LHCN-M2 (cell line): ENCODE data around the gene DIPK1B. TPM values are rescaled to one million over a fixed set of nuclear protein-coding genes. Genes with fewer than 3 reads are reported as not detected.
"Not testable (repeated sequence)": the region's sequence is repeated elsewhere in the genome, so short reads cannot be mapped to it uniquely, and the experiment has no call there.

ENCODE experiments used
- DNase-seq: peaks from one replicate; pipeline ENCODE4 v3.0.0-alpha.2; 2012; ENCODE audit warnings: low read depth
- total RNA-seq: library from RNA; depleted of rRNA; stranded (reverse); fragments of >200 nt; gene quantifications from 2 replicates; pipeline ENCODE4 v1.2.3, GENCODE V29; 2014

Gene DIPK1B
- total RNA-seq, 1 experiment from 2014 or later: not detected

DNA sequence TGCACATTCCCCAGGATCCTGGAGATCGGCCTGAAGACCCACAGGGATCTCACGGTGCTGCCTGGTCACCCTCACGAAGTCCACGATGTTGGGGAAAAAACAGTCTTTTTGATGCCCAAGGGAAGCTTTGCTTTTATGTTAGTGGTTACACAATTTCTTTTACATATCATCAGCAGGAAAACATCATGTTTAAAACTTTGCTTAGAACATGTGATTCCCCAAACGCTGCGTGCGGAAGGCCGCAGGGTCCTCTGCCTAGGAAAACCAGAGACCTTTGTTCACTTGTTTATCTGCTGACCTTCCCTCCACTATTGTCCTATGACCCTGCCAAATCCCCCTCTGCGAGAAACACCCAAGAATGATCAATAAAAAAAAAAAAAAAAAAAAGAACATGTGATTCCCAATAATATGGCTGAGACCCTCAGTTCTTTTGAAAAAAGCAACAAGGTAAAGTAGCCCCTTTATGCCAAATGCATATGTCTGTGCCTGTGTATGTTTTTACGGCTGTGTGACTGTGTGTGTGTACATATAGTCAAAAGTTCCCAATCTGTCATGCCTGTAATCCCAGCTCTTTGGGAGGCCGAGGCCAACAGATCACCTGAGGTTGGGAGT, 13.6 kb upstream of the DIPK1B start:
- no peak for DNase-seq

DNA sequence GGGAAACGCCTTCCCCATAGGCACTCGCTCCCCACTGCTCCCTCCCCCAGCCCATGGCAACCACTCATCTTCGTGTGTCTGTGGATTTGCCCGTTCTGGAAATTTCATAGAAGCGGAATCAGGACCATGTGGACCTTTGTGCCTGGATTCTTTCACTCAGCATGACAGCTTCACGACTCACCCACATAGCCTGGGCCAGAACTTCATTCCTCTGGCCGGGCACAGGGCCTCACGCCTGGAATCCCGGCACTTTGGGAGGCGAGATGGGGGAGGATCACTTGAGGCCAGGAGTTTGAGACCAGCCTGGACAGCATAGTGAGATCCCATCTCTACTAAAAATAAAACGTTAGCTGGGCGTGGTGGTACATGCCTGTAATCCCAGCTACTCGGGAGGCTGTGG, 12.1 kb upstream of the DIPK1B start:
- no peak for DNase-seq

DNA sequence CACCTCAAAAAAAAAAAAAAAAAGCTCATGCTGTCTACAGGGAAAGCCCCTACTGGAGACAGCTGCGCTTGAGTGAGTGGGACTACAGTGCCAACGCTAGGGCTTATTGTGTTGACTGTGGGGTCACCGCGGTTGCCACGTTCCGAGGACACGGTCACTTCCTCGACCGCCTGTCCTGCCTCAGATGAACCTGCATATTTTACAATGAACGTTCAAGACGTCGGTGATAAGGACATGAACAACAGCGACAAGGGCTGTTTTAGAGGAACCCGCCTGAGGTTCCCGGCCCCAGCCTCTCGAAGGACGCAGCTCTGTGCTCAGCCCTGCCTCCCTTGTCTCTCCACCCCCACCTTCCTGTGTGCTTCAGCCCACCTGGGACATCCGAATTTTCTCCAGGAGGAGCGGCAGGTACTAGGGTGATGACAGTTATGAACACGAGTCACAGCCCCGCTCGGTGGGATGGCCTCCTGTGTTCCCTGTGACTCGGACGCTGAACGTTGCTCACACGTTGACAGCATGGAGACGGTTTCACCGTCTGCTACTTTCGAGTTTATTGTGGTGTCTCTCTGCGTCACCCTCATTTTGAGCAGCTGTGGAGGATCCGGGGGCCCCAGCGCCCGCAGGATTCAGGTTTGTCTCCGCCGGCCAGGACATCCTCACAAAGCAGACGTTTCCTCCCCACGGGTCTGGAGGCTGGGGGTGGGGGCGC, 11.3 kb upstream of the DIPK1B start:
- DNase-seq: no peak

DNA sequence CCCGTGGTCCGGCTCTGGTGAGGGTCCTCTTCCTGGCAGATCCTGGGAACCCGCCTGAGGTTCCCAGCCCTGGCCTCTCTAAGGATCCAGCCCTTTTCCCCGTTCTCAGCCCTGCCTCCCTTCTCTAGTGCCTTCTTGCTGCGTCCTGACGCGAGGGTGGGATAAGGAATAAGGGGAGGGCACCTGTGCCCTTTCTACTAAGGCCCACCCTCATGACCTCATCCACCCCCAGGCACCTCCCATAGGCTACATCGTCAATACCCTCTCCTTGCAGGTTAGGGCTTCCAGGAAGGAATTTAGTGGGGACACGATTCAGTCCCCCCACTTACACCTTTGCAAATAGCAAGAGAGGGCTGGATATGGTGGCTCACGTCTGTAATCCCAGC, 10.7 kb upstream of the DIPK1B start:
- no peak for DNase-seq

DNA sequence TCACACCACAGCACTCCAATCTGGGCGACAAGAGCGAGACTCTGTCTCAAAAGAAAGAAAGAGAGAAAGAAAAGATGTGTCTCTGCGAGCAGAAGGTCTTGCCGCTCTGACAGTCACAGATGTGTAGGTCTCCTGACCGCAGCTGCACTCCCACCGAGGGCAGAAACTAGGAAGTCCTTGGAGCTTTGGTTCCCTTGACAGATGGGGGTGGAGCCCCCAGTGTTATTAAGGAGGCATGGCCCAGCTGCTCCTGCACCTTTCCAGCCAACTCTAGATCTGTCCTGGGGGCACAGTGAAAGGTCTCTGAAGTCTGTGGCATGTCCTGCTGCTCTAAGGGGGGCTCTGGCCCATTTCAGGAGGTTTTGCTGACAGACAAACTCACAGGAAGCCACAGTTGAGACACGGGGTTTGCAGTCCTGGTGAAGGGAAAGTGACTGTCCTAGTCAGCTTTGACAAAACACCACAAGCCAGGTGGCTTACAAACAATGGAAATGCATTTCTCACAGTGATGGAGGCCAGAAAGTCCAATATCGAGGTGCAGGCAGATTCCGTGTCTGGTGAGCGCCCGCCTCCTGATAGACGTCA, 9.0 kb upstream of the DIPK1B start:
- DNase-seq: no peak

DNA sequence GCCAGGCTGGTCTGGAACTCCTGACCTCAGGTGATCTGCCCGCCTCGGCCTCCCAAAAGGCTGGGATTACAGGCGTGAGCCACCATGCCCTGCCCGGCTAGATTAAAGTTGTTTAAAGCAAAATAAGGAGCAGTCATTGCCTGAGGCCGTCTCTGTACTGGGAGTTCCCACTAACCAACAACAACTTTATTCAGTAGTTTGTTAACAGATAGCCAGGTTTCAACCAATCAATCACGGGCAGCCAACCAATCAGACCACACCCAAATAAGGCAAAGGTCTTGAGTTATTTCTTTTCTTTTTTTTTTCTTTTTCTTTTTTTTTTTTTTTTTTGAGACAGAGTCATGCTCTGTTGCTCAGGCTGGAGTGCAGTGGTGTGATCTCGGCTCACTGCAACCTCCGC, 7.6 kb upstream of the DIPK1B start:
- not testable (repeated sequence) for DNase-seq

DNA sequence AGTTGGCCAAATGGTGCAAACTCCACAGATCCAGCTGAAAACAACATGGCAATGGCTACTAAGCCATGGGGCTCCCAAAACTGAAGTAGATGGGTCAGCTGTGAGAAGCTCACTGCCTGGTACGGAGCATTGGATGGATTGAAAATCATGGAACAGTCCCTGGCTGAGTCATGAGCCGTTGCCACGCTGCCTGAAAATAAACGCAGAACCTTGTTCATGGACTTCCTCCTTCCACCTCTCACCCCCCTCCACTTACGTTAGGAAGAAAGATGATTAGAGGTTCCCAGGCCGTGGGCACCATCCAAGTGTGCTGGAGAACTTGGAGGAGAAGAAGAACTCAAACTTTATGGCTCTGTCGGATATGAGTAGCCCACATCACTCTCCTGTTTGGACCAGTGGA, 6.8 kb upstream of the DIPK1B start:
- DNase-seq: no peak

DNA sequence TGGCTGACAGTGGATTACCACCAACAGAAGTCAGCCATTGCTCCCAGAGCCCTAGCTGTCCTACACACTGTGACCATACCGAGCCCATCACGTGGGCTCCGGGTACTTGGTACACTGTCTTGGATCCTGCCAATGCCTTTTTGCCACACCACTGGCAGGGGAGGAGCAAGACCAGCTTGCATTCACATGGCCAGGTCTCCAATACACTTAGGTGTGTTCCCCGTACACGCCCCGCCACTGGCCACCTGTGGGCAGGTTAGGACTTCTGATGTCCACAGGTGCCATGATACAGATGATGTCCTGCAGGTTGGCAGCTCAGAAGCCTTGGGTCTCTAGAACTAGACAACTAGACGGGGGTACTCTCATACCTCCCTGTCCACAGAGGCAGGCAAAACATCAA, 5.4 kb upstream of the DIPK1B start:
- DNase-seq: no peak

DNA sequence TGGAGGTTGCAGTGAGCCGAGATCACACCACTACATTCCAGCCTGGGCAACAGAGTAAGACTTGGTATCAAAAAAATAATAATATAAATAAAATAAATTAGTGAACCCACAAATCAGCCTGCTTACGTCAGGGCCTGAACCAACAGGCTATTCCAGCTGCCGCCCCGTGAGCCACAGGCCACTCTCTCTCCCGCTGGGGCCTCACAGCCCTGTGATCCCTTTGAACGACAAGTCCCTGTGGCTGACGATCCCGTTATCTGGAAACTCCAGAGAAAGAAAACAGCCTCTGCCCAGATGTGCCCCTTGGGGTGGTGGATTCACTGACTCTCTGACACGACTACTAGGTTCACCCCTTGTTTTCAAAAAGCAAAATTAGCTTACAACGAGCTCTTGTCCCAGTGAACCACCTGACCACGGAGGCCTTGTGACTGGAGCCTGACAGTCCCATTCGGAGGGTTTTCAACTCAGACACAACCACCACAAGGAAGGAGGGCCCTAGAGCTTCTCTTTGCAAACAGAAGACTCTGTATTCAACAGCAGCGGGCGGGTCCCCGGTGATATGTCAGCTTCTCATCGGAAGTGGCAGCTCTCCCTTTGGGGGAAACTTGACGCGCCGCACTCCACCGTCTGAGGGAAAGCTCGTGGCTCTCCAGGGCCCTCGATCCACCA, 4.4 kb upstream of the DIPK1B start:
- DNase-seq: no peak

DNA sequence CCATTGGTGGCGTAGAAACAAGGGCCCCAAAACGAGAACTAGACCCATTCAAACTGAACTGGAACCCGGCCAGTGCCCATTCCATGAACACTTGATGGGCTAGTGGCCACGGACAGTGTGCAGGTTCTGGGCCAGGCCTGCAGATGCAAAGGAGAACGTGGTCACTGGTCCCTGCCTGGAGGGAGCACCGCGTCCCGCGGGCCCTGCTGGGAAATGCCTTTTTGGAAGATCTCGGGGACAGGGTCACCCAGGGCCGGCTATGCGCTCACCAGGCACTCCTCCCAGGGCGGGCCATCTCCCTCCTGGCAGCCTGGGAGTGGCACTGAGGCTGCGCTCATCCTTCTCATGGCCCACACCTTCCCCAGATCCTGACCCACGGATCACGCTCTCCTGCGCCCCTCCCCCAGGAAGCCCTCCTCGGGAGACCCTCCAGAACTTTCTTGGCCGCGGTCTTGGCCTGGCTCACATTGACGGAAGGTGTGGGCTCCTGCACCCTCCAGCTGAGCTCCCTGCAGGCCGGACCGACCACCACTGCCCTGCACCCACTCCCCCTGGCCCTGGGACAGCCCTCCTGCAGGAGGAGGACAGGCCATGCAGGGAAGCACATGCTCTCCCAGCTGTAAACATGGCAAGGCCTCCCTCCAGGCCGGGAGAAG, 2.8 kb upstream of the DIPK1B start:
- no peak for DNase-seq

DNA sequence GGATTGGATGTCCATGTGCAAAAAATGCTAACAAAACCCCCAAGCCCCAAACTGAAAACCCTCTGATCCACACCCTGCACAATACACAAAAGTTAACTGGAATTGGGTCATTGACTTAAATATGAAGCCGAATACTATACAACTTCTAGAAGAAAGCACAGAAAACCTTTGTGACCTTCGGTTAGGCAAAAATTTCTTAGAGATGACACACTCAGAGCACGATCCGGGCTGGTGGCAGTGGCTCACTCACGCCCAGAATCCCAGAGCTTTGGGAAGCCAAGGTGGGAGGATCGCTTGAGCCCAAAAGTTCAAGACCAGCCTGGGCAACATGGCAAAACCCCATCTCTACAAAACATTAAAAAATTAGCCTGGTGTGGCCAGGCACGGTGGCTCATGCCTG, 1.8 kb upstream of the DIPK1B start:
- no peak for DNase-seq

DNA sequence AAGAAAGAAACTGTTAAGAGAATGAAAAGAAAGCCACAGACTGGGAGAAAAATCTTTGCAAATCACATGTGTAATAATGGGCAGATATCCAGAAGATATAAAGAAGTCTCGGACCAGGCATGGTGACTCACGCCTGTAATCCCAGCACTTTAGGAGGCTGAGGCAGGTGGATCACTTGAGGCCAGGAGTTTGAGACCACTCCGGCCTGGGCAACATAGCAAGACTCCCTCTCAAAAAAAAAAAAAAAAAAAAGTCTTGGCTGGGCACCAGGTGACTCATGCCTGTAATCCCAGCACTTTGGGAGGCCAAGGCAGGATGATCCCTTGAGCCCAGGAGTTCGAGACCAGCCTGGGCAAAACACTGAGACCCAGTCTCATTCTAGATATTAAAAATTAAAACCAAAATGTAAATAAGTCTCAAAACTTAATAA, 1.1 kb upstream of the DIPK1B start:
- DNase-seq: not testable (repeated sequence)

DNA sequence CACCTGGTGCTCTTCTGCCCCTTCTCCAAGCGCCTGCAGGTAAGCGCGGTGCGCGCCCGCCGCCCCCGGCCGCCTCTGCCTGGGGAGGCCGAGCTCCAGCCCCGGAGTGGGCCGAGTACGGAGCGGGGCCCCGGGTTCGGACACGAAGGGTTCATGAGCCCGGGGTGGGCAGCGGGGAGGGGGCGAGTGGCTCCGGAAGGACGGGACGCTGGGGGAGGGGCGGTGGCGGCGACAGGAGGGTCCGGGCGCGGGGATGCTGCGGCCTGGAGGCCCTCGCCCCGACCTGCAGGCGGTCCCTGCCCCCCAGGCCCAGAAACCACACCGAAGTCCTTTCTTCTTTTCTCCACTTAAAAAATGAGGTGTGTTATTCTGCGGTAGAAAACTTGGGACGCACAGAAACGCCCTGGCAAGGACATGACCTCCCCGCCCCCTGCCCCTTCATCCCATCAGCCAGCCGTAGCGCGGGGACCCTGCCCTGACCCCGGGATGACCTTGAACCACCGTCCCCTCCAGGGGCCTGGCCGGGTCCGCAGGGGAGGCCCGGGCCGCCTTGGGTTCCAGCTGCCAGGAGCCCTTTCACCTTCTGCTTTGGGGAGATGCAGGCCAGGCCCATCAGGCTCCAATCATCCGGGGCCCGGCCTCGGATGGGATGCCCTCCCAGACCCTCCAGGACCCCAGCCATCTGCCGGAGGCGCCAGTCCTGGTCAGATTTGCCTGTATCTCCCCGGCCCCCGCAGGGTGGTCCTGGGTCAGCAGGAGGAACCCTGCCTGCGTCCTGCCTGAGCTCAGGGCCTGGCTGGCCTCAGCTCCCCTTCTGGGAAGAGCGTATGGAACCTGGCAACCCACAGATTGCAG, 545 bp downstream of the DIPK1B start:
- DNase-seq: no peak

DNA sequence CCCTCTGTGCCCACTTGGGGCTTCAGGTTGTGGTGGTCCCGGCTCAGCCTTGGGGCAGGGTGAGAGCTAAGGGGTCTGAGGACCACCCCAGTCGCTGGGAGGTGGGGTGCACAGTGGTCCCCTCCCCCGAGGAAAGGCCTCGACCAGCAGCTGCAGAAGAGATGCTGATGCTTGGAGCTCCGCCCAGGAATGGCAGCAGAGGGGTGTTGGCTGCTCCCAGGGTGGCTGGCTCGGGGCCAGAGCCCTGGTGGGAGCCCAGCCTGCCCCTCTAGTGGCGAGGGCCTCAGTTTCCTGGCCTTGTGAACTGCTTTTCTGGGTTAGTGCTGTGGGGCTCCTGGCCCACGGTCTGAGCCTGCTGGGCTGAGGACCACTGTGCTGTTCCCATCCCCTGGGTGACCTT, 1.2 kb downstream of the DIPK1B start:
- no peak for DNase-seq

DNA sequence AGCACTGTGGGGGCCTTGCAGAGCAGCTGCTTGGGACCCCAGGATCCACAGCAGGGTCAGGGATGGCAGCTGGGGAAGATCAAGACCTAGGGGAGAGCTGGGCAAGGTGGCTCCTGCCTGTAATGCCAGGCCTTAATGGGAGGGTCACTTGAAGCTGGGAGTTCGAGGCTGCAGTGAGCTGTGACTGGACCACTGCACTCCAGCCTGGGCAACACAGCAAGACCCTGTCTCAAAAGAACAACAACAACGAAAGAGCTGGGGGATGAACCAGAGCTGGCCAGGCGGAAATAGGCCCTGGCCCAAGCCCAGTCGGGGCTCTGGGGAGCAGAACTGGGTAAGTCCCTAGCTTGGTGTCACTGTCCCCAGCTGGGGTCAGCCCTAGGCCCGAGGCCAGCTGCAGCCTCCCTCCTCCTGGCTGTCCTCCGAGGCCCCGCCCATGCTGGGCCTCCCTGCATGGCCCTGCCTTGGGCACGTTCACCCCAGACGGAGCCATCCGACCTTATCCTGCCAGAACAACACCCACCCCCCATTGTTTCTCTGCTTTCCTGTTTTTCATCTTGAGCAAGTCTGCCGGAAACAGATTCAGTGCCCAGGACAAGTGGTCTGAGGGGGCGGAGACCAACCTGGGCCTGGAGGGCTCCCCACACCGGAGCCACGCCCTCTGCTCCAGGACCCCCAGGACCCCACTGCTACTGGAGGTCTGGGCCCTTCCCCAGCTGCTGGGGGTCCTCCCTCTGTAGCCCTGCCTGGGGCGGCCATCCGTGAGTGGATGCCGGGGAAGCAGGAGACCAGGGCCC, 1.9 kb downstream of the DIPK1B start:
- no peak for DNase-seq

DNA sequence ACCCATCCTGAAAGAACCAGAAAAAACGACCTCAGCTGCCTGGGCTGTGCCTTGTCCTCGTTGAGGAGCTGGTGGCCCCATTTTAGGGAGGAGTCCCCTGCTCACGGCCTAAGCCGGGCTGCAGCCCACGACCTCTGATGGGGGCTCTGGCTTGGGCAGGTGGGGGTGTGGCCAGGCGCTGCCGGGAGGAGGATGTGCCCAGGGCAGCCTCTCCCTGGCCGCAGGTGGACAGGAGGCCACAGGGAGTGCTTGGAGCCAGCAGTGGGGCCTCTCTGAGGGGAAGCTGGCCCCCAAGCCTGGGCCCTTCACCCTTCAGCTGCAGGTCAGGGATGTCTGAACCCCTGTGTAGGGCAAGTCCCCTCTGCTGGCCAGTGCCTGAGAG, 2.5 kb downstream of the DIPK1B start:
- no peak for DNase-seq

DNA sequence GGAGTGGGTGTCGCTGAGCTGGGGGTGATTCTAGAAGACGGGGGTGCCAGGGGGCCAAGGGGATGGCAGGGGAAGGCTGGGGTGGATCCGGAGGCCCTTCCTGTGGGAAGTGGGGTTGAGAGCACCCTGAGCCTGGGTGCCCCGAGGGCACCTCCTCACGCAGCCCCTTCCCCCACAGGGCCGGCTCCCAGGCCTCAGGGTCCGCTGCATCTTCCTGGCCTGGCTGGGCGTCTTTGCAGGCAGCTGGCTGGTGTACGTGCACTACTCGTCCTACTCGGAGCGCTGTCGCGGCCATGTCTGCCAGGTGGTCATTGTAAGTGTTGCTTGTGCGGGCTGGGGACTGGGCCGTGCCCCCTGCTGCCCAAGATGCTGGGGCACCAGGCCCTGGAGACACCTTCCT, 5.0 kb downstream of the DIPK1B start:
- DNase-seq: no peak

DNA sequence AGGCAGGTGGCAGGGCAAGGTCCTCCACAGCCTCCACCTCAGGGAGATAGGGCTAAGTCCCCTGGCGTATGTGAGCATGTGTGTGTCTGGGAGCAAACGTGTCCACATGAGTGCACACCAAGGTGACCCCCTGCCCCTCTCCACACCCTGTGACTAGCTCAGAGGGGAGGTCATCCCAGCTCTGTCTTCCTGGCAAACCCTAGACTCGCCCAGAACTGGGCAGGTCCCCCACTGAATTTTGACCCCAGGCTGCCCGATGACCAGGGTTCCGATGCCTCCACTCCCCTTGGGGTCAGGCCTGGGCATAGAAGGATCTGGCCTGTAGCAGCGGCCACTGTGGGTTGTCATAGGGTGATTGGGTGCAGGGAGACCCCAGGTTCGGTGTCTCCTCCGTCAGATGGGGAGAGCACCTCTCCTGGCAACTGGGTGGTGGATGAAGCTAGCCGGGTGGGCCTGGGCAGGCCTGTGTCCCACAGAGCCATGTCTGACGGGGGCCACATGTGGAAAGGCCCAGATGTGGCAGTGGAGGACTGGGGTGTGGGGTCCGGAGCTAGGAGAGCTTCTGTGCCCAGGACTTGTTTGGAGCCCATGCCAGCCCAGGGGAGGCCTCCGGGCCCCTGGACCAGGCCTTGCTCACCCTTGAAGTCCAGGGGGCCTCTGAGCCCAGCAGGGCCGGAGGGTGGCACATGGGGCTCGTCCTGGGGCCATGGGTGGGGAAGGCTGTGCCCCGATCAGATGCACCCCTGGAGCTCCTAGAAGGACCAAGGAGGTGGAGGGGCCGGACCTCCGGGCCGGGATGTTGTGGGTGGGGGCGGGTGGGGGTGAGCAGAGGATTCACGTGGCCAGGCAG, 6.2 kb downstream of the DIPK1B start:
- DNase-seq: no peak

DNA sequence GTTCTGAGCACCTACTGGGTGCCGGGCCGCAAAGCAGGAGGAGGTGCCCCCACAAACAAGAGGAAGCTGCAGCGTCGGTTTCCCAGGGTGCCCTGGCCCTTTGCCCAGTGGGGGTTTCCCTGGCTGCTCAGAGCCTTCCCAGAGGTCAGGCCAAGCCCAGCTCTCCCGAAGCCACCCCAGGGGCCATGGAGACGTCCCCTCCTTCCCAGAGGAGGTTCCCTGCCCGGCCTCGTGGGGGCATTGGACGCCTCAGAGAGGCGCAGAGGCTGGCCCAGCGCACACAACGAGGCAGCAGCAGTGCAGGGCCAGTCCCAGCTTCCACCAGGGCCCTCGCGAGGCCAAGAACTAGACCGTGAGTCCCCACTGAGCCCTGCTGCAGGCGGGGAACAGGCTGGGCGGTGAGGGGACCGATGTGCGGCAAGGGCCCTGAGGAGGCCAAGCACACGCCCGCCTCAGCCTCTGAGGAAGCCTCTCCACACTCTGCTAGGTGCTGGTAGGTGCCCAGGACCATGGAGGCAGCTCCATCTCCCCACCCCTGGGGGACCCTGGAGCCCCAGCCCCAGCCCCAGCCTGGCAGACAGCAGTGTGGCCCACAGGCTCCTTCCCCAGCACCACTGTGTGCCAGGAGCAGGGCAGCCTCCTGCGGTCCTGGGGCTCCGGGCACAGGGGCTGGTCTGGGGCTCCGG, 7.0 kb downstream of the DIPK1B start:
- DNase-seq: no peak
